Gastroesophageal sphincter (tissue), 4 donors: ENCODE results near the gene DMBX1. TPM values are rescaled to one million over a fixed set of nuclear protein-coding genes. Genes with fewer than 3 reads are reported as not detected.

Experiments used
- ATAC-seq: fragments of 150-250 bp; one replicate; pipeline ENCODE4 v1.9.1; 2016; ENCODE audit warnings: mild to moderate bottlenecking, moderate library complexity
- H3K27ac ChIP-seq, 4 donors: fragments of 200-600 bp; sonication (generic) in 3 of 4; 1 replicate in 3 of 4; 2 replicates in 1 of 4; pipeline ENCODE4 v1.5.1; 2016 to 2019
- H3K27me3 ChIP-seq: fragments of 200-600 bp; sonication (generic); one replicate; pipeline ENCODE4 v1.5.1; 2019
- H3K36me3 ChIP-seq, 2 donors: fragments of 200-600 bp; sonication (generic); one replicate each; pipeline ENCODE4 v1.5.1; 2019; ENCODE audit warnings: control low read depth in 1 of 2
- H3K4me1 ChIP-seq, 3 donors: fragments of 200-600 bp; sonication (generic); 1 replicate in 2 of 3; 2 replicates in 1 of 3; pipeline ENCODE4 v1.5.1; 2016 to 2019; ENCODE audit warnings: control low read depth in 2 of 3
- H3K4me3 ChIP-seq, 2 donors: fragments of 200-600 bp; sonication (generic); one replicate each; pipeline ENCODE4 v1.5.1; 2019; ENCODE audit warnings: mild to moderate bottlenecking in 1 of 2, moderate library complexity in 1 of 2
- H3K9me3 ChIP-seq, 3 donors: fragments of 200-600 bp; sonication (generic); one replicate each; pipeline ENCODE4 v1.5.1; 2017 to 2019; ENCODE audit warnings: control low read depth in 2 of 3
- EP300 ChIP-seq: sonication (generic); formaldehyde crosslinking; IDR thresholded peaks from one replicate; pipeline ENCODE4 v1.6.1; 2017; ENCODE audit warnings: antibody characterized with exemption, mild to moderate bottlenecking
- POLR2A ChIP-seq, 2 donors: fragments of 450-650 bp; IDR thresholded peaks; one replicate each; pipeline ENCODE4 v1.6.1; 2017; ENCODE audit warnings: antibody characterized with exemption in 2 of 2, mild to moderate bottlenecking in 2 of 2, moderate library complexity in 1 of 2
- POLR2AphosphoS5 ChIP-seq: sonication (generic); formaldehyde crosslinking; IDR thresholded peaks from one replicate; pipeline ENCODE4 v1.6.1; 2017; ENCODE audit warnings: antibody characterized with exemption
- WGBS, 2 donors: methylation state at CpG; one replicate each; pipeline ENCODE4 v1.1.5; 2018; ENCODE audit warnings: low coverage in 1 of 2; 5-methylcytosine and 5-hydroxymethylcytosine counted together
- total RNA-seq, 4 donors: library from RNA; depleted of rRNA; stranded (reverse); fragments of >200 nt; gene quantifications; one replicate each; pipeline ENCODE4 v1.1.0, GENCODE V29; 2016
- TF ChIP-seq, protein P1 (sequence below), 4 experiments: fragments of 200-600 bp in 2 of 4; fragments of 450-650 bp in 2 of 4; sonication (generic) in 1 of 4; IDR thresholded peaks; one replicate each; pipeline ENCODE4 v1.5.1; 2017 to 2019; ENCODE audit warnings: antibody characterized with exemption in 4 of 4, mild to moderate bottlenecking in 2 of 4, moderate library complexity in 2 of 4

Gene DMBX1
- total RNA-seq, 4 donors from 2014 or later: not detected

DNA sequence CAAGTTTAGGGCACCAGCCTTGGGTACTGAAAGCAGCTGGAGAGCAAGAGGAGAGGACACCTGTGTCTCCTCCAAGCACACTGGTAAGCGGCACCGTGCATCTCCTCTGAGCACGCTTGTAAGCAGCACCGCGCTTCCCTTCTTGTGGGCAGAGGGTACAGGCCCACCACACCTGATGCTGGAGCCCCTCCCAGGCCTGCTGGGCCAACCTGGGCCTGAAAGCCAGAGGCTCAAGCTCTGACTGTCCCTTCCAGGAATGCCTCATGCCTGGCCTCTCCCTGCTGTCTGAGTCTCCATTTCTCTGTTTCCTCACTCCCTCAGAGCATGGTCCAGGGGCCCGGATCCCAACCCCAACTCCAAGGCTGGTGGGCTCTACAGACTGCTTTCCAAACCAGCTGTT, 25.9 kb downstream of the DMBX1 start:
- 91 to 93% methylated on average over 4 to 6 of the region's 6 CpGs for WGBS, 2 donors
- ATAC-seq: no peak
- peaks cover 58% of the 10 kb centered on the region for H3K27me3 ChIP-seq

DNA sequence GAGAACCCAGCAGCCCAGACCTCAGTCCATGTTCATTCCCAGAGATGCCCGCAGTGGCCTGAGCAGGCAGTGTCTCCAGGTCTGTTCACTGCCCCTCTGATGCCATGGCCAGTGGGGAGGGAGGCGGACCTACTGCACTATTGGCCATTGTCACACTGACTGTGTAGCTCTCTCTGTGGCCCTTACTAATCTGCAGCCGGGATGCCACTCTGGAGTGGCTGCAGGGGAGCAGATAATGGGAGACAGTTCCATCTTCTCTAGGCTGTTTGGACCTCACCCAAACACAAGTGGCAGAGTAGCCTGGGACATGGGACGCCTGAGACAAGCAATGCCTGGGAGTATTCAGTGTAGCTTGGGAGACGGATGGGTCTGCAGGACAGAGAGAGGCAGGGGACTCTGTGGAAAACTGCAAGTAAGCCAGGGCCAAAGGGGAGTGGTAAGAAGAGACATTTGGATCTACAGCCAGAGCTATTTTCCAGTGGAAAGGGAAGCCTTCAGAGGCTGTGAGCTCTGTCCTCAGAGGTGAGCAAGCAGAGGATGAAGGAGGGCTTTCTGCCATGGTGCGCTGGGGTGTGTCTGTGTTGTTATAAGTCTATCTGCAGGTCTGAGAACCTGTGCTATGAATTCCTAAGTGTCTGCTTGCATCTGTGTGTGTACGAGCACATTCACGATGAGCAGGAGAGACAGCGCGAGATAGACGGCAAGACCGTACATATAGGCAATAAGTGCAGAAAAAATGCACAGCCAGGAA, 26.7 kb downstream of the DMBX1 start:
- Histone ChIP-seq H3K27me3 (peaks cover 53% of the 10 kb centered on the region), H3K9me3 (no peaks in the 10 kb centered on the region), H3K4me3 (no peak overlapping the region), H3K4me1 (no peaks in the 10 kb centered on the region), H3K36me3 (no peaks in the 10 kb centered on the region), H3K27ac (no peak overlapping the region)
- ATAC-seq: no peak
- TF ChIP-seq POLR2AphosphoS5: no peak
- TF ChIP-seq, protein P1, sequence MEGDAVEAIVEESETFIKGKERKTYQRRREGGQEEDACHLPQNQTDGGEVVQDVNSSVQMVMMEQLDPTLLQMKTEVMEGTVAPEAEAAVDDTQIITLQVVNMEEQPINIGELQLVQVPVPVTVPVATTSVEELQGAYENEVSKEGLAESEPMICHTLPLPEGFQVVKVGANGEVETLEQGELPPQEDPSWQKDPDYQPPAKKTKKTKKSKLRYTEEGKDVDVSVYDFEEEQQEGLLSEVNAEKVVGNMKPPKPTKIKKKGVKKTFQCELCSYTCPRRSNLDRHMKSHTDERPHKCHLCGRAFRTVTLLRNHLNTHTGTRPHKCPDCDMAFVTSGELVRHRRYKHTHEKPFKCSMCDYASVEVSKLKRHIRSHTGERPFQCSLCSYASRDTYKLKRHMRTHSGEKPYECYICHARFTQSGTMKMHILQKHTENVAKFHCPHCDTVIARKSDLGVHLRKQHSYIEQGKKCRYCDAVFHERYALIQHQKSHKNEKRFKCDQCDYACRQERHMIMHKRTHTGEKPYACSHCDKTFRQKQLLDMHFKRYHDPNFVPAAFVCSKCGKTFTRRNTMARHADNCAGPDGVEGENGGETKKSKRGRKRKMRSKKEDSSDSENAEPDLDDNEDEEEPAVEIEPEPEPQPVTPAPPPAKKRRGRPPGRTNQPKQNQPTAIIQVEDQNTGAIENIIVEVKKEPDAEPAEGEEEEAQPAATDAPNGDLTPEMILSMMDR (IDR thresholded peaks at IDR 0.05): no peak
- no peak for TF ChIP-seq POLR2A (IDR thresholded peaks at IDR 0.05)
- no peak for TF ChIP-seq EP300
- WGBS, 2 donors: 55 to 80% methylated on average over 2 to 8 of the region's 12 CpGs

More for the DNA sequence above, 25.9 kb downstream of the DMBX1 start:
- Histone ChIP-seq H3K36me3 (no peaks in the 10 kb centered on the region), H3K4me1 (no peaks in the 10 kb centered on the region), H3K27ac (no peak overlapping the region), H3K9me3 (no peaks in the 10 kb centered on the region), H3K4me3 (no peak overlapping the region)
- TF ChIP-seq POLR2AphosphoS5 (no peak), POLR2A (IDR thresholded peaks at IDR 0.05) (no peak), EP300 (no peak)
- TF ChIP-seq, protein P1 (IDR thresholded peaks at IDR 0.05): no peak

DNA sequence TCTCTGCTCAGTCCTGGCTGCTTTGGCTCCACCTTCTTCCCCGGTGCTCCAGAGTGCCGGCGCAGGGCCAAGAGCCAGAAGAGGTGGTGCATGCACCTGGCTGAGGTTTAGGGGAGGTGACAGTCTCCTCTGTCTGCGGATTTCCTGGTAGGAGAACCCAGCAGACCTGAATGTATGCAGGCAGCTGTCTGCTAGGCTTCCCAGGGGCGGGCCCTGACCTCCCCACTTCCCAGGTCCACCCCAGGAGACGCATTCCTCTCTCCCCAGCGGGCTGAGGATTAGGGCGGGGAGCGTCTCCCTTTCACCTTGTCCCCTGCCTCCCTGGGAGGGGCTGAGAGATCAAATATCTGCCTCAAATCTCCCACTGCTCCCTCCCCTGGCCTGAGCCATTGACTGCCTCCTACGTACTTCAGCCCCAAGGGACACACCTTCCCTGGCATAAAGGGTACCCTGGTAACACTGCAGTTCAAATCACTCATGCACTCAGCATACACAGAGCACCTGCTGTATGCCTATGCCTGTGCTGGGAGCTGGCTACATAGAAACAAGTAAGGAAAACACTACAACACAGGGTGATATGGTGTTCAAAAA, 27.5 kb downstream of the DMBX1 start:
- 29% methylated on average over 5 of the region's 10 CpGs; no CpG with 5 or more reads in 1 of the 2 donors for WGBS, 2 donors
- no peak for TF ChIP-seq POLR2AphosphoS5
- H3K36me3 ChIP-seq: no peaks in the 10 kb centered on the region
- no peak overlapping the region for H3K27ac ChIP-seq
- no peaks in the 10 kb centered on the region for H3K9me3 ChIP-seq
- H3K4me3 ChIP-seq: no peak overlapping the region
- ATAC-seq: no peak
- H3K4me1 ChIP-seq: peaks cover 0 to under 1% (median 0%) of the 10 kb centered on the region in 3 donors
- H3K27me3 ChIP-seq: peaks cover 46% of the 10 kb centered on the region

DNA sequence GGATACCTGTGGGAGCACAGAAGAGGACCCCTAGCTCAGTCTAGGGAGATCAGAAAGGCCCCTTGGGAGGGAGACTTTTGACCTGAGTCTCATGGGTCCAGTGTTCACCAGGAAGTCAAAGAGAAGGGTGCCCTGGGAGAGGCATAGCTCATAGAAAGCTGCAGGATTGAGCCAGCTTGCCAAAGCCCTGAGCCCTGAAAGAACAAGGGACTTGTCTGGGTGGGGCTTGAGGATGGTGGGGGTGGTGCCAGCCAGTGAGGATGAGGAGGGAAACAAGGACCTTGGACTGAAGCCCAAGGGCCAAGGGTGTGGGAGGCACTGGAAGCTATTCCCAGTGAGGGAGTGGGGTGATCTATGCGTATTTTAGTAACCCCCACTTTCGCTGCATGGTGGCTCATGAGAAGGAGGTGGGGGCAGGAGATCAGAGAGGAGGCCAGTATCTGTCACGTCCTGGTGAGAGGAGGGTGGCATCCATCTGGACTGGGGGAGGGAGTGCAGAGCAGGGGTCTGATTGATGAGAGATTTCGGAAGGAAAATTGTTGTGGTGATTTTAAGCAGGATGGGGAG, 28.4 kb downstream of the DMBX1 start:
- Histone ChIP-seq H3K4me1 (peaks cover 0 to 10% (median 5%) of the 10 kb centered on the region in 3 donors), H3K9me3 (no peaks in the 10 kb centered on the region), H3K4me3 (no peak overlapping the region), H3K27ac (no peak overlapping the region), H3K27me3 (peaks cover 41% of the 10 kb centered on the region), H3K36me3 (no peaks in the 10 kb centered on the region)
- 47 to 67% methylated on average over 1 to 4 of the region's 4 CpGs for WGBS, 2 donors
- TF ChIP-seq, protein P1 (IDR thresholded peaks at IDR 0.05): no peak
- TF ChIP-seq POLR2A (IDR thresholded peaks at IDR 0.05): no peak
- TF ChIP-seq POLR2AphosphoS5: no peak
- TF ChIP-seq EP300: no peak
- ATAC-seq: no peak

DNA sequence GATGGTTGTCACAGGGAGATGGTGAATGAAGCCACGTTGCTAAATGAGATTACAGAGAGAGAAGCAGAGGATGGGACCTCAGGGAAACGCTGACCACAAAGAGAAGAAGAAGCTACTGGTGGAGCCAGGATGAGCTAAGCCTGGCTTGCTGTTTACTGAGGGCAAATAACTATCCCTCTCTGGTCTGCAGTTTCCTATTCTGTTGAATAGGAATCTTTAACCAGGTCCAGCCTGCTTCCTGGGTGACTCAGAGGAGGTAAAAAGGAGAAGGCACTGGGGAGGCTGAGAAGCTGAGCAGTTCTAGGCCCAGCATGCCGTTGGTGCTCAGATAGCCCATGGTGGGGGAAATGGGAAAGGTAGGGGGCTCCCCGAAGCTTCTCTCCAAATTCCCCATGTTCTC, 29.6 kb downstream of the DMBX1 start:
- WGBS, 2 donors: 70 to 94% methylated on average over 2 to 4 of the region's 4 CpGs
- no peaks in the 10 kb centered on the region for H3K9me3 ChIP-seq
- no peaks in the 10 kb centered on the region for H3K36me3 ChIP-seq
- H3K27me3 ChIP-seq: peaks cover 41% of the 10 kb centered on the region
- no peak overlapping the region for H3K27ac ChIP-seq
- TF ChIP-seq EP300 (no peak), POLR2A (IDR thresholded peaks at IDR 0.05) (no peak), POLR2AphosphoS5 (no peak)
- TF ChIP-seq, protein P1 (IDR thresholded peaks at IDR 0.05): no peak
- peaks cover 0 to 10% (median 5%) of the 10 kb centered on the region in 3 donors for H3K4me1 ChIP-seq
- no peak overlapping the region for H3K4me3 ChIP-seq
- no peak for ATAC-seq
